Neural cell (in vitro differentiated cells): ENCODE results near the gene CUX1. TPM values are rescaled to one million over a fixed set of nuclear protein-coding genes. Genes with fewer than 3 reads are reported as not detected.

Experiments used
- H2AFZ ChIP-seq: fragments of 200-600, 300-800 bp; sonication (generic), shearing (Covaris generic); 2 replicates; pipeline ENCODE4 v1.6.0; 2014; ENCODE audit warnings: low read depth, mild to moderate bottlenecking, antibody characterized with exemption, low read length, moderate library complexity
- H3F3A ChIP-seq: fragments of 200-600 bp; shearing (Covaris generic); 2 replicates; pipeline ENCODE4 v1.6.1; 2016; ENCODE audit warnings: mild to moderate bottlenecking, moderate library complexity, mixed read lengths, antibody characterized with exemption, low read length; ENCODE audit not compliant: insufficient read depth, poor library complexity, severe bottlenecking
- H3K27ac ChIP-seq: fragments of 200-600, 300-800 bp; sonication (generic), shearing (Covaris generic); 2 replicates; pipeline ENCODE4 v1.5.1; 2014; ENCODE audit warnings: mild to moderate bottlenecking, low read length, moderate library complexity
- H3K27me3 ChIP-seq: fragments of 300-800, 200-600 bp; sonication (generic), shearing (Covaris generic); 2 replicates; pipeline ENCODE4 v1.6.0; 2014; ENCODE audit warnings: mild to moderate bottlenecking, low read depth, low read length, moderate library complexity; ENCODE audit not compliant: insufficient read depth
- H3K36me3 ChIP-seq: fragments of 300-800, 200-600 bp; sonication (generic), shearing (Covaris generic); 2 replicates; pipeline ENCODE4 v1.5.1; 2014; ENCODE audit warnings: mild to moderate bottlenecking, antibody characterized with exemption, low read length, moderate library complexity; ENCODE audit not compliant: insufficient read depth
- H3K4me2 ChIP-seq: fragments of 300-800, 200-600 bp; sonication (generic), shearing (Covaris generic); 2 replicates; pipeline ENCODE4 v1.6.0; 2014; ENCODE audit warnings: mild to moderate bottlenecking, low read length
- H3K4me3 ChIP-seq: fragments of 300-800, 200-600 bp; sonication (generic), shearing (Covaris generic); 2 replicates; pipeline ENCODE4 v1.5.1; 2014; ENCODE audit warnings: mild to moderate bottlenecking, low read length, moderate library complexity
- H3K79me2 ChIP-seq: fragments of 200-600 bp; shearing (Covaris generic); replicated peaks from 2 replicates; pipeline ENCODE4 v1.6.0; 2014; ENCODE audit warnings: mild to moderate bottlenecking, low read length, moderate library complexity; ENCODE audit not compliant: insufficient read depth
- H3K9ac ChIP-seq: fragments of 300-800, 200-600 bp; sonication (generic), shearing (Covaris generic); 2 replicates; pipeline ENCODE4 v1.6.1; 2016; ENCODE audit warnings: mild to moderate bottlenecking, low read length, mixed read lengths
- H3K9me2 ChIP-seq: fragments of 200-600 bp; shearing (Covaris generic); 2 replicates; pipeline ENCODE4 v1.6.1; 2016; ENCODE audit warnings: mild to moderate bottlenecking, low read length, mixed read lengths; ENCODE audit not compliant: insufficient read depth
- H3K9me3 ChIP-seq: fragments of 200-600, 300-800 bp; sonication (generic), shearing (Covaris generic); 2 replicates; pipeline ENCODE4 v1.6.1; 2016; ENCODE audit warnings: mild to moderate bottlenecking, mixed run types, low read length, moderate library complexity, mixed read lengths
- H4K20me1 ChIP-seq: fragments of 200-600 bp; shearing (Covaris generic); 2 replicates; pipeline ENCODE4 v1.6.1; 2016; ENCODE audit warnings: mild to moderate bottlenecking, mixed run types; ENCODE audit not compliant: insufficient read depth
- CTCF ChIP-seq: fragments of 450-650 bp; IDR thresholded peaks from 2 replicates; pipeline ENCODE4 v1.5.1; 2014; ENCODE audit warnings: antibody characterized with exemption, mild to moderate bottlenecking, moderate library complexity; ENCODE audit not compliant: poor library complexity, severe bottlenecking
- EP300 ChIP-seq: fragments of 450-650 bp; conservative IDR thresholded peaks from 2 replicates; pipeline ENCODE4 v1.6.1; 2014; ENCODE audit warnings: antibody characterized with exemption, mild to moderate bottlenecking, moderate library complexity; ENCODE audit not compliant: poor library complexity, severe bottlenecking
- EZH2 ChIP-seq: fragments of 200-600, 300-800 bp; shearing (Covaris generic), sonication (generic); IDR thresholded peaks from 2 replicates; pipeline ENCODE4 v1.6.1; 2014; ENCODE audit warnings: antibody characterized with exemption, low read length, borderline replicate concordance, mild to moderate bottlenecking; ENCODE audit not compliant: insufficient read depth, poor library complexity, severe bottlenecking
- MXI1 ChIP-seq: fragments of 450-650 bp; conservative IDR thresholded peaks from 2 replicates; pipeline ENCODE4 v1.6.1; 2014; ENCODE audit warnings: antibody characterized with exemption, mild to moderate bottlenecking; ENCODE audit not compliant: poor library complexity, severe bottlenecking
- POLR2AphosphoS5 ChIP-seq: IDR thresholded peaks from 2 replicates; pipeline ENCODE4 v1.6.1; 2012
- RAD21 ChIP-seq: fragments of 450-650 bp; conservative IDR thresholded peaks from 2 replicates; pipeline ENCODE4 v1.6.1; 2014; ENCODE audit warnings: antibody characterized with exemption, mild to moderate bottlenecking, moderate library complexity
- REST ChIP-seq: IDR thresholded peaks from 2 replicates; pipeline ENCODE4 v1.6.1; 2012; ENCODE audit warnings: borderline replicate concordance
- SMC3 ChIP-seq: fragments of 450-650 bp; conservative IDR thresholded peaks from 2 replicates; pipeline ENCODE4 v1.6.1; 2014; ENCODE audit warnings: antibody characterized with exemption, mild to moderate bottlenecking, moderate library complexity; ENCODE audit not compliant: poor library complexity
- polyA plus RNA-seq: library from polyadenylated mRNA; depleted of rRNA; stranded (reverse); fragments of >200 nt; gene quantifications from 2 replicates; pipeline ENCODE4 v1.2.3, GENCODE V29; 2014

The CUX1 gene
- polyA plus RNA-seq, 1 donor from 2014 or later: 26.6 TPM

GRCh38 chr7:102169651-102170392 is 352.4 kb downstream of the CUX1 start:
- H2AFZ ChIP-seq: no peak overlapping the region
- no peaks in the 10 kb centered on the region for H3K79me2 ChIP-seq
- H3K4me3 ChIP-seq: peak overlapping the region; percentile 36
- peak overlapping the region; percentile 2 for H3K9ac ChIP-seq
- no peaks in the 10 kb centered on the region for H4K20me1 ChIP-seq
- no peaks in the 10 kb centered on the region for H3K27me3 ChIP-seq
- H3K9me3 ChIP-seq: no peaks in the 10 kb centered on the region
- H3K9me2 ChIP-seq: no peaks in the 10 kb centered on the region
- TF ChIP-seq MXI1 (no peak), SMC3 (no peak), REST (peak; percentile 37), RAD21 (peak; percentile 27), POLR2AphosphoS5 (peak; percentile 6), CTCF (no peak), EP300 (no peak)
- no peaks in the 10 kb centered on the region for H3K36me3 ChIP-seq
- H3K4me2 ChIP-seq: peak overlapping the region; percentile 16
- peaks cover 7% of the 10 kb centered on the region for H3F3A ChIP-seq
- peak overlapping the region; percentile 44 for H3K27ac ChIP-seq

- Histone ChIP-seq H3K9ac (peak overlapping the region; percentile 2), H4K20me1 (no peaks in the 10 kb centered on the region), H3F3A (peaks cover 7% of the 10 kb centered on the region), H2AFZ (no peak overlapping the region), H3K9me3 (no peaks in the 10 kb centered on the region), H3K9me2 (no peaks in the 10 kb centered on the region), H3K36me3 (no peaks in the 10 kb centered on the region), H3K27me3 (no peaks in the 10 kb centered on the region), H3K27ac (peak overlapping the region; percentile 44), H3K79me2 (no peaks in the 10 kb centered on the region), H3K4me3 (peak overlapping the region; percentile 36), H3K4me2 (peak overlapping the region; percentile 16)
- TF ChIP-seq RAD21 (no peak), EZH2 (no peak)
Observed at GRCh38 chr7:102170393-102170970, 353.1 kb downstream of the CUX1 start.
